K562 (cell line): Measurements from ENCODE around the gene TPRX2. TPM values are rescaled to one million over a fixed set of nuclear protein-coding genes. Genes with fewer than 3 reads are reported as not detected.
A peak's percentile ranks its signal among the peaks of the same experiment; 100 is the strongest.
"Not testable (repeated sequence)": the region's sequence is repeated elsewhere in the genome, so short reads cannot be mapped to it uniquely, and the experiment has no call there.

Source experiments
- ATAC-seq: fragments of 200-7000 bp; cut with Tn5 transposase; 3 replicates; pipeline ENCODE4 v1.9.1; 2020; ENCODE audit warnings: moderate library complexity
- Bru-seq: library from RNA; stranded (reverse); fragments of 400-500 nt; gene quantifications from one replicate; lab custom pipeline; 2021; lab: Mats Ljungman, UMichigan
- BruChase-seq, 2 experiments: library from RNA; stranded (reverse); fragments of 400-500 nt; gene quantifications; one replicate each; lab custom pipeline; 2021; lab: Mats Ljungman, UMichigan
- BruUV-seq: library from RNA; stranded (reverse); fragments of 400-500 nt; replicated peaks from 2 replicates; lab custom pipeline; 2021; lab: Mats Ljungman, UMichigan
- CTCF ChIA-PET: fragments of 300-600 bp; formaldehyde crosslinking; extraction: SDS; loops from one replicate; lab custom pipeline; 2021; ENCODE audit warnings: low intra/inter-chr PET ratio; lab: Yijun Ruan, JAX
- POLR2A ChIA-PET: fragments of 300-600, 350-650 bp; sonication (Branson Sonifier 250); formaldehyde crosslinking; extraction: SDS; loops from one replicate; lab custom pipeline; 2021; ENCODE audit warnings: antibody characterized with exemption, inconsistent platforms; lab: Yijun Ruan, JAX
- DNase-seq, 4 experiments: peaks; one replicate each; pipeline versions ENCODE4 v3.0.0 to v3.0.0-alpha.2; 2011 to 2018; ENCODE audit warnings: low spot score in 3 of 4, mixed read lengths in 3 of 4; ENCODE audit errors: extremely low read depth in 1 of 4
- FAIRE-seq: peaks from 2 replicates; lab custom pipeline; 2011; peaks lifted over from hg19 to GRCh38; lab: Jason Lieb, UNC
- H2AFZ ChIP-seq: 2 replicates; pipeline ENCODE4 v1.6.0; 2011; ENCODE audit warnings: low read depth, low read length, control low read depth, inconsistent platforms
- H3K27ac ChIP-seq: fragments of 200-600 bp; 3 replicates; pipeline ENCODE4 v1.8.0; 2011; ENCODE audit warnings: low read depth, mild to moderate bottlenecking, control low read depth, inconsistent platforms, low read length, moderate library complexity, mixed read lengths; ENCODE audit errors: extremely low read depth
- H3K27me3 ChIP-seq, 2 experiments: fragments of 300-600 bp in 1 of 2; 2 replicates in 1 of 2; 3 replicates in 1 of 2; pipeline versions ENCODE4 v1.6.0 to v1.8.0; 2011; ENCODE audit warnings: inconsistent platforms in 2 of 2, low read length in 2 of 2, mild to moderate bottlenecking in 1 of 2, mixed read lengths in 1 of 2, moderate library complexity in 1 of 2; ENCODE audit not compliant: control insufficient read depth in 2 of 2, insufficient read depth in 2 of 2
- H3K36me3 ChIP-seq: fragments of 300-600 bp; 3 replicates; pipeline ENCODE4 v1.8.0; 2011; ENCODE audit warnings: mild to moderate bottlenecking, low read length, inconsistent platforms; ENCODE audit not compliant: control insufficient read depth, insufficient read depth
- H3K4me1 ChIP-seq, 2 experiments: fragments of 200-600 bp in 1 of 2; replicated peaks in 1 of 2; 2 replicates in 1 of 2; 3 replicates in 1 of 2; pipeline versions ENCODE4 v1.5.1 to v1.8.0; 2011; ENCODE audit warnings: inconsistent platforms in 2 of 2, low read length in 2 of 2, mild to moderate bottlenecking in 1 of 2, mixed read lengths in 1 of 2, moderate library complexity in 1 of 2; ENCODE audit not compliant: control insufficient read depth in 2 of 2, insufficient read depth in 2 of 2
- H3K4me2 ChIP-seq: 2 replicates; pipeline ENCODE4 v1.6.1; 2011; ENCODE audit warnings: low read length, control low read depth, inconsistent platforms, mixed read lengths; ENCODE audit not compliant: insufficient read depth
- H3K4me3 ChIP-seq: fragments of 200-600 bp; sonication (generic), shearing (Covaris generic); 2 replicates; pipeline ENCODE4 v1.5.1; 2016; ENCODE audit warnings: control low read depth, inconsistent platforms
- H3K79me2 ChIP-seq: fragments of 200-600 bp; 3 replicates; pipeline ENCODE4 v1.8.0; 2011; ENCODE audit warnings: low read length, inconsistent platforms; ENCODE audit not compliant: control insufficient read depth, insufficient read depth
- H3K9ac ChIP-seq, 2 experiments: 2 replicates each; pipeline versions ENCODE4 v1.6.0 to v1.6.1; 2011; ENCODE audit warnings: low read depth in 2 of 2, low read length in 2 of 2, control low read depth in 1 of 2, inconsistent platforms in 1 of 2, mild to moderate bottlenecking in 1 of 2, mixed read lengths in 1 of 2; ENCODE audit not compliant: insufficient read depth in 1 of 2
- H3K9me1 ChIP-seq: one replicate; pipeline ENCODE4 v1.6.0; 2011; ENCODE audit warnings: inconsistent platforms, mild to moderate bottlenecking, low read length, moderate library complexity; ENCODE audit not compliant: control insufficient read depth, insufficient read depth
- H3K9me3 ChIP-seq: replicated peaks from 2 replicates; pipeline ENCODE4 v1.5.1; 2011; ENCODE audit warnings: low read depth, low read length, inconsistent platforms; ENCODE audit not compliant: control insufficient read depth, insufficient read depth
- H4K20me1 ChIP-seq: replicated peaks from 2 replicates; pipeline ENCODE4 v1.6.1; 2011; ENCODE audit warnings: low read length, inconsistent platforms, mixed read lengths; ENCODE audit not compliant: control insufficient read depth, insufficient read depth
- FOSL1 ChIP-seq: fragments of 200-800 bp; sonication (Bioruptor generic); conservative IDR thresholded peaks from 2 replicates; pipeline ENCODE4 v1.6.1; 2016; ENCODE audit warnings: missing genetic modification characterization, missing compliant biosample characterization
- NR2C1 ChIP-seq, 2 experiments: fragments of 450-650 bp; IDR thresholded peaks; 2 replicates each; pipeline ENCODE4 v1.6.1; 2017; ENCODE audit warnings: mild to moderate bottlenecking in 2 of 2, antibody characterized with exemption in 1 of 2, inconsistent platforms in 1 of 2, missing compliant biosample characterization in 1 of 2, missing genetic modification characterization in 1 of 2
- NR2C2 ChIP-seq, 2 experiments: fragments of 200-800 bp in 1 of 2; sonication (Bioruptor generic) in 1 of 2; sonication (generic) in 1 of 2; formaldehyde crosslinking in 1 of 2; IDR thresholded peaks; 2 replicates each; pipeline versions ENCODE4 v1.6.1 to v1.8.0; 2016 to 2022; ENCODE audit warnings: mild to moderate bottlenecking in 1 of 2, missing compliant biosample characterization in 1 of 2, missing genetic modification characterization in 1 of 2, missing genetic modification reagents in 1 of 2
- XRCC5 ChIP-seq: fragments of 200-400 bp; formaldehyde crosslinking; IDR thresholded peaks from 2 replicates; pipeline ENCODE4 v1.6.1; 2017; ENCODE audit warnings: low read depth, mild to moderate bottlenecking, low read length
- WGBS: fragments of 100-300 bp; shearing (Covaris generic); methylation state at CpG from one replicate; pipeline ENCODE4 v1.1.6; 2016; ENCODE audit warnings: low coverage, mixed read lengths; ENCODE audit not compliant: insufficient coverage; ENCODE audit errors: missing lambda C conversion rate; 5-methylcytosine and 5-hydroxymethylcytosine counted together
- in situ Hi-C: fragments of 300-500 bp; cut with MboI; formaldehyde crosslinking; loops from 4 replicates; pipeline ENCODE4 v1.15.0; 2018; ENCODE audit warnings: inconsistent platforms, mixed read lengths
- intact Hi-C: fragments of 100-400 bp; cut with micrococcal nuclease; formaldehyde crosslinking; loops from 2 replicates; pipeline ENCODE4 v1.14.2; 2022
- long read RNA-seq, 3 experiments: library from polyadenylated mRNA in 2 of 3; library from RNA in 1 of 3; unstranded in 2 of 3; stranded (forward) in 1 of 3; transcript quantifications; one replicate each; pipeline ENCODE4 v2.0.0, GENCODE V29; 2019 to 2022
- polyA minus RNA-seq, 3 experiments: library from RNA; depleted of rRNA, polyadenylated mRNA; stranded (reverse); fragments of >200 nt; gene quantifications; 2 replicates each; pipeline ENCODE4 v1.2.3, GENCODE V29; 2011
- polyA plus RNA-seq, 8 experiments: library from polyadenylated mRNA; depleted of rRNA in 4 of 8; stranded (reverse) in 5 of 8; unstranded in 3 of 8; fragments of >200 nt; fragmentation: Nextera tagmentation in 2 of 8; fragmentation: Illumina TruSeq in 1 of 8; extraction: Ambion mirVana in 2 of 8; extraction: Trizol in 1 of 8; gene quantifications; 2 replicates each; pipeline versions ENCODE4 v1.2.1 to v1.2.3, GENCODE V29; 2011 to 2014; ENCODE audit warnings: inconsistent platforms in 1 of 8, missing spikeins in 1 of 8
- total RNA-seq, 7 experiments: library from RNA; depleted of rRNA in 6 of 7; stranded (reverse); fragments of >200 nt in 6 of 7; fragmentation: Illumina TruSeq in 2 of 7; extraction: Trizol in 2 of 7; gene quantifications; 2 replicates each; pipeline versions ENCODE4 v1.2.1 to v1.2.3, GENCODE V29; 2011 to 2021; ENCODE audit warnings: low replicate concordance in 1 of 7
- TF ChIP-seq, protein P1 (sequence below), 2 experiments: IDR thresholded peaks in 1 of 2; conservative IDR thresholded peaks in 1 of 2; 2 replicates each; pipeline ENCODE4 v1.6.1; 2016; ENCODE audit warnings: low read depth in 2 of 2, mild to moderate bottlenecking in 1 of 2, missing compliant biosample characterization in 1 of 2, missing genetic modification characterization in 1 of 2, moderate library complexity in 1 of 2

Gene TPRX2, protein sequence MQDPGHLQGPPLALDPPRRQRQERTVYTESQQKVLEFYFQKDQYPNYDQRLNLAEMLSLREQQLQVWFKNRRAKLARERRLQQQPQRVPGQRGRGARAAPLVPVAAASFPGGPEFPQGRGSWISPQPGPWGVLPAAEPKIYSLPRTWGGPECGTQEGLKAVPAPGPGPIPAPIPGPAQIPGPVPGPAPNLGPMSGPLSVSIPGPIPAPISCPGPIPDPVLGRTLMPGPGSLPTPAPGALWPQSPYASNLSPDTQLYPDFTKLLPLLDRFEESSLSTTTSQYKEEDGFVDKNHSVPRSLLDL
- total RNA-seq (2011; cell fraction: chromatin; rRNA removed; ENCODE audit: low replicate concordance), result not detected in 2 replicates
- not detected in 2 replicates for total RNA-seq (2011; cell fraction: nucleolus; rRNA removed)
- not detected in 2 replicates for total RNA-seq (2011; cell fraction: nucleoplasm; rRNA removed)
- total RNA-seq (2014; rRNA removed) (not detected in 2 replicates), total RNA-seq (2014; rRNA removed; fragmentation: Illumina TruSeq; extraction: Trizol) (not detected in 2 replicates), total RNA-seq (2015; rRNA removed; fragmentation: Illumina TruSeq; extraction: Trizol) (not detected in 2 replicates), total RNA-seq (2021) (not detected in 2 replicates), polyA plus RNA-seq (2011; rRNA removed) (not detected in 2 replicates), polyA plus RNA-seq (2014; fragmentation: Illumina TruSeq; extraction: Trizol) (not detected in 2 replicates), polyA plus RNA-seq (2014; fragmentation: Nextera tagmentation; extraction: Ambion mirVana) (not detected), polyA plus RNA-seq (2014; rRNA removed) (not detected in 2 replicates), polyA minus RNA-seq (2011; rRNA and poly(A)+ RNA removed) (not detected in 2 replicates), Bru-seq, nascent RNA (not detected), BruChase-seq, experiment 1, labeled RNA remaining after a 2-hour chase (not detected), BruChase-seq, experiment 2, labeled RNA remaining after a 6-hour chase (not detected)
- polyA plus RNA-seq (2011; cell fraction: cytosol; rRNA removed), result not detected in 2 replicates
- polyA plus RNA-seq (2011; cell fraction: nucleus; rRNA removed), result not detected in 2 replicates
- not detected in 2 replicates for polyA plus RNA-seq (2012)
- polyA minus RNA-seq (2011; cell fraction: cytosol; rRNA and poly(A)+ RNA removed), result not detected in 2 replicates
- not detected in 2 replicates for polyA minus RNA-seq (2011; cell fraction: nucleus; rRNA and poly(A)+ RNA removed)
- long read RNA-seq, experiment 1, result 0 reads
- long read RNA-seq, experiment 2, result 0 reads
- long read RNA-seq, experiment 3, result 0 reads

DNA sequence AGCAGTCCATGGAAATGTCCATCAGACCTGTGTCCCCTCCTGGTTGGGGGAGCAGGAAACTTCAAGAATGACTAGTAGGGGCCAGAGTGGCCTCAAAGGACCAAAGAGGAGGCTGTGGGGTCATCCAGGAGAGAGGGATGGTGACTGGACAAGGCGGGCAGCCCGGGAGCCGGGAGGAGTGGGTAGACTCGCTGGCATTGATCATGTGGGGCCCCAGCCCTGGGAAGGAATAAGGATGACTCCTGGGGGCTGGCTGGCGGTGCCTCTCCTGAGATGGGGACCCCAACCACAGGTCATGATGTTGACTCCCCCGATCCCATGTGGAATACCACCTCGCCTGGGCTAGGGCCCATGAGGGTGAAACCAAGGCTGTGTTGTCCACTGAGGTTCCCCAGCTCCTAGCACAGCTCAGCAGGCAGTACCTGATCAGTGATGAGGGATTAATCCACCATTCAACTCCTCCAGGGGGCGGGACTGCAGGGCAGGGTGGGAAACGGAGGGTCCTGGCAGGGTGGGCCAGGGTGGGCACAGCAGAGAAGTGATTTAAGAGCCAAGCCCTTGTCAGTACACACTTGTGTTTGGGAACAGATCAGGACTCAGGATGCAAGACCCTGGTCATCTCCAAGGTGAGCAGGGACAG is at the start of gene TPRX2:
TPRX2 (plus strand) TSS at position 590 of the 640 bp plus-strand sequence; CDS start at position 602, 12 bp downstream.
- CTCF ChIA-PET; ATAC-seq; H3K4me2 ChIP-seq; H3K79me2 ChIP-seq; H3K27me3 ChIP-seq; intact Hi-C loops; H3K9ac ChIP-seq; H2AFZ ChIP-seq; DNase-seq; FAIRE-seq; H3K4me1 ChIP-seq; H3K9me1 ChIP-seq; H4K20me1 ChIP-seq; H3K36me3 ChIP-seq; BruUV-seq; H3K27ac ChIP-seq; H3K4me3 ChIP-seq; H3K9me3 ChIP-seq; TF ChIP-seq NR2C2, NR2C1 (tag; IDR thresholded peaks at IDR 0.05): not testable (repeated sequence)
- POLR2A ChIA-PET, result interaction anchor here (1.2 kb wide), 1 partner anchor 10 kb away, joined by 3 read pairs; no protein-coding TSS in a partner anchor
- peak; percentile 8; the same call in 1 of the 2 replicates for TF ChIP-seq NR2C2 (CRISPR knock-in tag; IDR thresholded peaks at IDR 0.05)
- TF ChIP-seq NR2C1 (IDR thresholded peaks at IDR 0.05), result 0 out of 2 replicates have a peak, but pooled peaks have one; percentile 10
- 0 out of 2 replicates have a peak, but pooled peaks have one; percentile 51 for TF ChIP-seq XRCC5
- TF ChIP-seq, protein P1, sequence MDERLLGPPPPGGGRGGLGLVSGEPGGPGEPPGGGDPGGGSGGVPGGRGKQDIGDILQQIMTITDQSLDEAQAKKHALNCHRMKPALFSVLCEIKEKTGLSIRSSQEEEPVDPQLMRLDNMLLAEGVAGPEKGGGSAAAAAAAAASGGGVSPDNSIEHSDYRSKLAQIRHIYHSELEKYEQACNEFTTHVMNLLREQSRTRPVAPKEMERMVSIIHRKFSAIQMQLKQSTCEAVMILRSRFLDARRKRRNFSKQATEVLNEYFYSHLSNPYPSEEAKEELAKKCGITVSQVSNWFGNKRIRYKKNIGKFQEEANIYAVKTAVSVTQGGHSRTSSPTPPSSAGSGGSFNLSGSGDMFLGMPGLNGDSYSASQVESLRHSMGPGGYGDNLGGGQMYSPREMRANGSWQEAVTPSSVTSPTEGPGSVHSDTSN (CRISPR knock-in tag; IDR thresholded peaks at IDR 0.05; ENCODE audit: low read depth), result not testable (repeated sequence)
- TF ChIP-seq, protein P1 (tag; conservative IDR thresholded peaks at IDR 0.05; ENCODE audit: low read depth), result 0 out of 2 replicates have a peak, but pooled peaks have one; percentile 1
- peak; percentile 37; the same call in 1 of the 2 replicates for TF ChIP-seq FOSL1
- 0% methylated on average over 2 of the region's 9 CpGs for WGBS
- in situ Hi-C loops, result loop anchor here (5.0 kb wide), 1 partner anchor 56 kb away; the partner anchor contains the start of gene TPRX1
